ENCODE results near the gene HORMAD2. TPM values are rescaled to one million over a fixed set of nuclear protein-coding genes. Genes with fewer than 3 reads are reported as not detected.

Gene HORMAD2
- total and polyA plus RNA-seq, 9 of the 15 experiments (the other 6 are each of a cell fraction or from before 2014, with no cell fraction given), result not detected

- Histone ChIP-seq H4K20me1 (replicated peaks; ENCODE audit: control insufficient read depth, insufficient read depth, low read length) (no peaks in the 10 kb centered on the region), H3K4me3 (no peak overlapping the region), H3K9ac (ENCODE audit: insufficient read depth in 1 of 2, low read depth in 2 of 2, low read length in 2 of 2) (no peak overlapping the region), H3K36me3 (ENCODE audit: control insufficient read depth, insufficient read depth, low read length) (no peaks in the 10 kb centered on the region), H3K9me1 (ENCODE audit: control insufficient read depth, insufficient read depth, low read length) (no peaks in the 10 kb centered on the region), H3K27me3 (ENCODE audit: control insufficient read depth in 2 of 2, insufficient read depth in 2 of 2, low read length in 2 of 2) (no peaks in the 10 kb centered on the region), H3K27ac (ENCODE audit: extremely low read depth, low read depth, low read length) (no peak overlapping the region), H3K4me1 (replicated peaks in 1 of 2; ENCODE audit: control insufficient read depth in 2 of 2, insufficient read depth in 2 of 2, low read length in 2 of 2) (peaks cover 0 to 19% of the 10 kb centered on the region in 2 experiments; a peak in 3 of 5 replicates), H3K9me3 (replicated peaks; ENCODE audit: control insufficient read depth, insufficient read depth, low read depth, low read length) (peaks cover 4% of the 10 kb centered on the region; the same call in 1 of the 2 replicates), H3K79me2 (ENCODE audit: control insufficient read depth, insufficient read depth, low read length) (no peaks in the 10 kb centered on the region), H2AFZ (ENCODE audit: low read depth, low read length) (no peak overlapping the region), H3K4me2 (ENCODE audit: insufficient read depth, low read length) (no peak overlapping the region)
- FAIRE-seq (no peak), ATAC-seq (no peak), DNase-seq (ENCODE audit: extremely low read depth in 1 of 4, low spot score in 3 of 4) (no peak)
- in situ Hi-C loops (cut with MboI), result no loop called here
- ChIA-PET POLR2A (no interaction called here), CTCF (ENCODE audit: low intra/inter-chr PET ratio) (no interaction called here)
- TF ChIP-seq ZNF184 (CRISPR knock-in tag; IDR thresholded peaks at IDR 0.05) (no peak), ZNF316 (IDR thresholded peaks at IDR 0.05) (no peak), CXXC5 (CRISPR knock-in tag; IDR thresholded peaks at IDR 0.05) (no peak), LEF1 (IDR thresholded peaks at IDR 0.05) (no peak), RBFOX2 (IDR thresholded peaks at IDR 0.05; ENCODE audit: low read depth, low read length) (no peak), LARP7 (IDR thresholded peaks at IDR 0.05) (no peak), ZSCAN29 (IDR thresholded peaks at IDR 0.05) (no peak), BRD9 (IDR thresholded peaks at IDR 0.05; ENCODE audit: low read depth, partially characterized antibody) (no peak), ZFP30 (CRISPR knock-in tag; IDR thresholded peaks at IDR 0.05; ENCODE audit: borderline replicate concordance) (no peak), YBX1 (IDR thresholded peaks at IDR 0.05) (no peak)
- intact Hi-C loops (cut with micrococcal nuclease), result no loop called here
- 62% methylated on average over 5 of the region's 5 CpGs for WGBS (ENCODE audit: insufficient coverage, low coverage, missing lambda C conversion rate)
- no TSS peak for BruUV-seq (replicated peaks)
Observed at GRCh38 chr22:30198152-30198825, 118.0 kb downstream of the HORMAD2 start.
